Amniotic stem cell (primary cell): ENCODE measurements around the gene OVCH2.
"Not testable (repeated sequence)": the region's sequence is repeated elsewhere in the genome, so short reads cannot be mapped to it uniquely, and the experiment has no call there.

ENCODE experiments used
- DNase-seq: peaks from one replicate; lab custom pipeline; 2025; lab: John Stamatoyannopoulos, UW

The OVCH2 gene

DNA sequence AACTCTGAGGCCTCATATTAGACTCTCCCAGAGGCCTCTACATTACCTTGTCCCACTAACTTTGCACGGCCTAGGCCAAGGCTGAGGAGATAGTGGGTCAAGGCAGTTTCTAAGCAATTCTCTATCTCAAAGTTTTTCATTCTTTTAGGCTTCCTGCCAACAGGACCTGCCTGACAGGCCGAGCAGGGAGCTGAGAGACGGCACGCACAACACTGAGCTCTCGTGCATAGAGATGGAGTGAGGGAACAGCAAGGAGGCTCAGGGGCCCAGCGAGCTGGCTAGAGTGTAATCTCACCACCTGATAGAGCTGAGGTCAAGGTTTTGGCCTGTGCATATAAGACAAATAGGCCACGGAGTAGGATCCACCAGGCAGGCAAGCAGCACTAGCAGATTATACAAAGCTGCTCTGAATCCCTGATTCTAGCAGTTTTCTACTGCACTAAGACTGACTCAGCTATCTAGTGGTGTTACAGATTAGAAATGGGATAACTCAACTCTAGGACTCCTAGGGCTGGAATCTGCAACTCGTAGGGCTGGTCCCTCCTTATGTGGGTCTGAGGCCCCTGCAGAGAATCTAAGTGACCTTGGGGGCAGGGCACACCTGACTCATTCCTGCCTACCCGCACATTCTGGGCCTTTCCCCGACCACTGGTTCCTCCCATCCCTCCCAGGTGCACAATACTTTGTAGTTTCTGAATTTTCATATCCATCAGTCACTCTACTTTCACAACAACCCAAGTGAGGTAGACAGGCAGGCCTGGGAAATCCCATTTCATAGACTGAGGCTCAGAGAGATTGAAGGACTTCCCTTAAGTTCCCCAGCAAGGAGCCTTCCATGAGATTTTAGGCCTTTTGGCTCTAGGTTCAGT, 34.7 kb downstream of the OVCH2 start:
- DNase-seq: no peak

DNA sequence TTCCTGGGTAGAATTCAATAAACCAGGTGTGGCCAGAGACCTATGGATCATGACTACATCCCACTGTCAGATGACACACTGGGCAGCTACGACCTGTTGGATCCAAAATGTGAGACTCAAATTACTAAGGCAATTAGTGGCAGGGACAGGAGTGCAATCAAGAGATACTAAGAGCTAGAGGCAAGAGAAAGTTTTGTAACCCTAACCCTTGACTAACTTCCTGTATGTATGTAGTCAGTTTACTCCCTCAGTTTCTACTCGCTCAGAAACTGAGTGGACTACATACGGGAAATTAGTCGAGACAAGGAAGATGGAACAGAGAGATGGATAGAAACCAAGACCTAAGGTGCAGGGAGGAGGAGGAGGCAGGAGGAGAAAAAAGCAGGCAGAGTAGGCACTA, 35.6 kb downstream of the OVCH2 start:
- no peak for DNase-seq

DNA sequence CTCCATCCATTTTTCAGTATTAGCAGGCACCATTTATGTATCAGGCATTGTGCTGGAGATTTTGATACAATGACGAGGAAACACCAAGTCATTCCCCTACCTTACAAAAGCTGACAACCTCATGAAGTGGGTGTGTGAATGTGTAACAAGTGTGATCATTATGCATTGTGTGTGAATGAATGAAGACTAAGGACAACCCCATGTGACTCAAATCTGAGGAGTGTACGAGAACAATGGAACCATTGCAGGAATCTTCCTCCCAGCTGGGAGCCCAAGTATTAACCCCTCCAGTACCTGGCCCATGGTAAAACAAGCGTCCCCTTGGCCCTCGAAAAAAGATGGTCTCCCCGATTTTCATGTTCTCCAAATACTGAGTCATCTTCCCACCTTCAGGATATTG, 37.4 kb downstream of the OVCH2 start:
- no peak for DNase-seq

DNA sequence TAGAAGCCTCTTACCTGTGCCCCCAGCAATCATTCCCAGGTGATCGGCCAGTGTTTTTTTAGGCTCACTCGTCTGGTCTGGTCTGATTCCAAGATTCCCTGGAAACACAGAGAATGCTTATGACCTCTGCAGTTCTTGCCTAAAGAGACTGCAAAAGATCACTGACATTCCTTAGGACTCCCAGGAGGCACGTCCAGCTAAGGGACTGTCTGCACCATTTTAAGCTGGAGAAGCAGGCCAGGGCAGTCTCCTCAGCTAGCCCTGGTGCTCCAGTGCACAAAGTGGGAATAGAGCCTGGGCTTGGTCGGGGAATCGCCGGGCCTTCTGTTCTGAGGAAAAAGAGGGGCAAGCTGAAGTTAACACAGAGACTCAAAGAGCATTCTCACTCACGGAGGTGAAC, 37.8 kb downstream of the OVCH2 start:
- DNase-seq: no peak

DNA sequence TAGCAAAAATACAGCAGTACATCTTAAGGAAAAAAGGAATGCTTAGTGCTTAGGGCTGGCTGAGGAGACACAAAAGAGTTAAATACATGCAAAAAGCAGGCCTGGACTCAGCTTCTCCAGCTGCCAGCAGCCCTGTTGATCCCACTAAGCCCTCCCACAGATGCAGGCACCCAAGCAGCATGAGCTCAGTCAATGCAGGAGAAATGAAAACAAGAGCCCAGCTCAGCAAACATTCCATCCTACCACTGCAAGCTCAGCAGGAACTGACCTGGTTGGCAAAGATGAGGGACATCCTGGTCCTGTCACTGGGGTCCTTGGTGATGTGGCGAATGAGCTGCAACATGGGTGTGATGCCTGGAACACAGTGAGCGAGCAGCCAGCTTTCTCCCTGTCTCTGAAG, 38.8 kb downstream of the OVCH2 start:
- DNase-seq: no peak

DNA sequence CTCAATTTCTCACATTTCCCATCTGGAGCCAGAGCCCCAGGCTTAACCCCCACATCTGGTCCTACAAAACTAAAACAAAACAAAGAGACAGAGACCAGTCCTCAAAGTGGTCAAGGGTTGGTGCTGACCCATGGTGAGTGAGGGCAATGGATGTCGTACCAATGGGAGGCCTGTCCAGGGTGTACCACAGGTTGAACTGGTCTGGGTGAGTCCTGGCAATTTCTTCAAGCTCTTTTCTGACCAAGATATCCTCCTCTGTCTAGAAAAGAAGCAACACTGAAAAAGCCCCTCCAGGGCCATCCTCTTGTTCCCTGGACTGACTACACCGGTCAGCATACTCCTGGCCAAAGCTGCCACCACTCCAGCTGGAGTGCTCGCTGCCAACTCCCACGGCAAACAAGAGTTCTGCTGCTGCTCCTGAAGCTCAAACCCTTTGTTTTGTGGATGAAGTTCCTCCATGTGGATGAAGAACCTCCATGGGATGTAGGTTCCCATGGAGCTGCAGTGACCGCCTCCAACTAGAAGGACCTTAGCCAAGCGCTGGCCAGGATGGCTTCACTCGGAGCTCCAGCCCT, 39.9 kb downstream of the OVCH2 start:
- DNase-seq: no peak

DNA sequence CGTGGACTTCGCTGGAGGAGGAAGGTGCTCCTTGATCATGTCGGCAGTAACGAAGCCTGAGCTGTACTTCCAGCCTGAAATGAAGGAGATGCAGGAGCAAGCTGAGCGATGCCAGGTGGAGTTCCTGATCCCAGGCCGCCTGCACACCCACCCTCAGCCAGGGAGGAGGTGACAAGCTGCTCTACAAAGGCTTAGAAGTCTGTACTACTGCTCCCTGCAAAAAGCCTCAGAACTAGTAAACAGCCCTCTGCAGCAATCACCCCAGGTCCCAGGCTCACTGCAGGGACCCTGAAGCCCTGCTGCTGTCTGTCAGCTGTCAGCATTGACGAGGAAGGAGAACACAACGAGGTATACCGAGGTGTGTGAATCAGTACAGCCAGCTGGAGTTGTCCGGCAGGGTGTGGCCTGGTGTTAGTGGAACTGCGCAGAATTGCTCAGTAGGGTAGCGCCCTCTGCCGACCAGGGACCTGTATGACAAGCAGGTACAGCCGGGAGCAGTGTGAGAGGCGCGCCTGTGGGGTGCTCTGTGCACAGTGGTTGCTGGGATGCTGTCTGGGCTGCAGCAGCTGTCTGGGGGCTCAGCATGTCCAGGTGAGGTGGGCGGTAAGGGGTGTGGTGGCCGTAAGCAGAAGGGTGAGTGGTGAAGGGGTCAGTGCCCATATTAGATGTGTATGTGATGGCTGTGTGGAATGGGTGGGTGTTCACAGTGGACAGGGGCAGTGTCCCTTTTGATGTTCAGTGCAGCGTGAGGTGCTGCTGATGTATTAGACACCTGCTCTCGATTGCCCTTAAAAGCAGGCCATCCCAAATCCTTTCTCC, 40.6 kb downstream of the OVCH2 start:
- DNase-seq: peak; percentile 3

DNA sequence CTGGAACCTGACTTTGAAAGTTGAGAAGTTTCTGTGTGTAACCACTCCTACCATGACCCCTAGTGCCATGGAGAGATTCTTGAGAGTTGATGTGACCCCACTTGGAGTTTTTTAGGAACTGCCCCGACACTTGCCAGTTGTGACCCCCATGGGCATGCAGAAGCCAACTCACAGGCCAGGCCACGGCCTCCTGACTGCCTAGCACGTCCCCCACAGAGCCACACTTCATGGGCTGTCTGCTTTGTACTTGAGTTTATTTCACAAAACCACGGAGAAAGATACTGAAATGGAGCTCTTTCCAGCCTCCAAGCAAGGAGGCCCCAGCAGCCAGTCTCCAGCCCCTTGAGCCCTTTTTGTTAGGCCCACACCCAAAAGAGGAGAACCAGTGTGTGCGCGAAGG, 41.4 kb downstream of the OVCH2 start:
- DNase-seq: no peak

DNA sequence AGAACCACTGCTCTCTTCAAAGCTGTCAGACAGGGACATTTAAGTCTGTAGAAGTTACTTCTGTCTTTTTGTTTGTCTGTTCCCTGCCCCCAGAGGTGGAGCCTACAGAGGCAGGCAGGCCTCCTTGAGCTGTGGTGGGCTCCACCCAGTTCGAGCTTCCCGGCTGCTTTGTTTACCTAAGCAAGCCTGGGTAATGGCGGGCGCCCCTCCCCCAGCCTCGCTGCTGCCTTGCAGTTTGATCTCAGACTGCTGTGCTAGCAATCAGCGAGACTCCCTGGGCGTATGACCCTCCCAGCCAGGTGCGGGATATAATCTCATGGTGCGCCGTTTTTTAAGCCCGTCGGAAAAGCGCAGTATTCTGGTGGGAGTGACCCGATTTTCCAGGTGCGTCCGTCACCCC, 42.7 kb downstream of the OVCH2 start:
- not testable (repeated sequence) for DNase-seq

DNA sequence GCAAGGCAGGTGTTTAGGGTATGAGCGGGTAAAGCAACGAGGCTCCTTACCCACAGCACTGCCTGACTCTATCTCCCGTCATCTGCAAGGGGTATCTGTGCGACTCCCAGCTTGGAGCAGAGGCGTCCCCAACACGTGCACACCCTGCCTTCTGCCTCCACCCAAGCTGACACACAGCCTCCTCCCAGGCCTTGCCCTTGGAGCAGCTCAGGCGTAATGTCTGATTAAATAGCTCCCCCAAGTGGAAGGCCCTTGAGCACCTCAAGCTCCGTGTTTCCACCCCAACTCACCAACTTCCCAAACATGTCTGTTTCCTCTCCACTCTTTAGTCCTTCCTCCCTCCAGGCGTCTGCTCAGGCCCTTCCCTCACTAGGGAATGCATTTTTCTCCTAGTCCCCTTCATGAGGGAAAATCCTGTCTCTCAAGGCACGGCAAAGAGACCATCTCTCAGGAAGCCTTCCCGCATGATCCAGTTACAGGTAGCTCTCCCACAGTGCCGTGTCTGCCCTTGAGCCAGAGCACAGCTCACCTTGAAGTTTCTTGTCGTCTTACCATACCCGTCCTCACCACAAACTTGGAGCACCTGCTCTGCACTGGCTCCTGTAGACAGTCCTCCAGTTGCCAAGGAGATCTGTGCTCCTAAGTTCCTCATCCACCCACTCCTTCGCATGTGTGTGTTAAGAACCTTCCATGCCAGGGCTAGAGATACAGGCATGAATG, 48.8 kb downstream of the OVCH2 start:
- DNase-seq: peak; percentile 6

DNA sequence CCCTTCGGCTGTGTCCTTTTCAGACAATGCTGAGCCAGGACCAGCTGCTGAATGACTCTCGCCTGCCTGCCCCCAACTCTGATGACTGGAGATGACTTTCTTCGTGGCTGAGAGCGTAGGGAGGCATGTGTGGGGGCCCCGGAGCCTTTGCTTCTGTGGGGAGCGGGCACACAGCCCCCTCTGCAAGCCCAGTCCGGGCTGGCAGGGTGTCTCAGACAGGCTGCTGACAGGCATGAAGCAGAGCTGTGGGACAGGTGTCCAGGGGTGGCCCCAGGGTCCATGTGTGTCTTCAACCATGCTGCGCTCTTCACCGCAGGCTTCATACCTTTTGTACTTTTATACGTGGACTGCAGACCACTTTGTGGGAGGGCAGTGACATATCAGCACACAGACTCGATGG, 49.6 kb downstream of the OVCH2 start:
- no peak for DNase-seq

DNA sequence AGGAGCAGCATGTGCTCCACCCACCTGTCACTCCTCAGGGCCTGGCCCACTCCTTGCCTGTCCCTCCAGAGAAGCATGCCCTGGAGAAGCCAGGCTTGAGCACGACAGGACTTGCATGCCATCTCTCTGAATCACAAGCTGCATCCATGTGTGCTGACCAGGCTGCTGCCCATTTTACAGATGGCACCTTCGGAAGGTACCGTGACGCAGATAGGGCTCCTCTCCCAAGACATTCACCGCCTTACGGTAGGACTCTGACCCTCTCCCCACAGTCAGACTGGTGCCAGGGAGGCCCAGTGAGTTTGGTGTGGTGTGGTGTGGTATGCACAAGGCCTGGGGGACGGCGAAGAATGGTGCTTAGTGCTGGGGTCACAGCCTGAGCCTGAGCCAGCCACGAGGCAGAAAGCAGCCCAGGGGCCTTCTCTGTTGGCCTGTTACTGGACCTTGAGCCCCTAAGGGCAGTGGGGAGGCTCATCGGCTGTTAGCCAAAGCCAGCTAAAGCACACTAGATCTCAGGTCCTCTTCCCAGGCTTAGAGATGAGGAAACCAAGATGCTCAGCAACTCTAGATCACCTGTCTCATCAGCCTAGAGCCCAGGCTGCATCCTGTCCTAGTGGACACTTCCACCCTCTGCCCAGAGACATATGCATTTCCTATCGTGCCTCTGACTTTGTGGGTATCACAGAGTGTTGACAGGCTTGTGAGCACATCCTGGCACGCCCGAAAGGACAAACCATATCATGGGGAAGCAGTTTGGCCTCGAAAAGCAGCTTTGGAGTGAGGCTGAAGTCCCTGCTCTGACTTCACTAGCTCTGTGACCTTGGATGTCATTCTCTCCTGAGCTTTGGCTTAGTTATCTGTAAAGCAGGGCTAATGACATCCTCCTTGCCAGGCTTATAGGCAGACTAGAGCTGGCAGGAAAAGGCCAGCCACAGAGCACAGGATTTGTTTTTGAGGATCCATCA, 50.7 kb downstream of the OVCH2 start:
- no peak for DNase-seq

DNA sequence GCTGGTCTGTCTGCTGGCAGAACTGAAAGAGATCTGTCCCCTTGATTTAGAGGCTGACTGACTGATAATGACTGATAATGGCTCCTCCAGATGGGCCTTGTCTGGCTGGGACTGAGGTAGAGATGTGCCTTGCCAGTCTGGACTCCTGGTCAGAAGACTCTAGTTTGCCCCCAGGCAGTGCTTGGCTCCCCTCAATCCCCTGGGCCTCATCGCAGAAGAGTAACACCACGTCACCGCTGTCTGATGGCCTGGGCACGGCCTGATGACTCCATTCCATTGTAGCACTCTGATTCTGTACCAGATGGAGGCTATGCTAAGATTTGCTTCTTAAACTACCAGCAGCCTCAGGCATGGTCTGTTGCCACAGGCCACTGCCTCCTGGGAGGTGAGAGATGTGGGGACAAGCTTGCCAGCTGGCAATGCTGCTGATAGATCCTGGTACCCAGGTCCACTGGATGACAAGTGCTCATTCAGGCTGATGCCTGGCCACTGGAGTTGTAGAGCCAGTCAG, 52.0 kb downstream of the OVCH2 start:
- DNase-seq: no peak

DNA sequence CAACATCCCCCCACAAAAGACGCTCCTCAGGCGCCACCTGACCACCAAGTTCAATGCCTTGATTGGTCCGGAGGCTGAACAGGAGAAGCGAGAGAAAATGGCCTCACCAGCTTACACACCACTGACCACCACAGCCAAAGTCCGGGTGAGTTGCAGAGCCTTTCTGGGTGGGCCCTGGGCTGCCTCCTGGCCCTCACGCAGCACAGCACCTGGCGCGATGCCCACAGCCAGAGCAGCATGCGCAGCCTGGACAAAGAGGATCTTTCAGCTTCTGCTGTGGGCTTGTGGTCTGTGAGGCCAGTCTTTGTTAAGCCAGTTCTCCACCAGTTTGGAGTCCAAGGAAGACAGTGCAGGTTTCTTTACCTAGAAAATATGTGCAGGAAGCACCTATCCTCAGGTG, 54.6 kb downstream of the OVCH2 start:
- DNase-seq: no peak

DNA sequence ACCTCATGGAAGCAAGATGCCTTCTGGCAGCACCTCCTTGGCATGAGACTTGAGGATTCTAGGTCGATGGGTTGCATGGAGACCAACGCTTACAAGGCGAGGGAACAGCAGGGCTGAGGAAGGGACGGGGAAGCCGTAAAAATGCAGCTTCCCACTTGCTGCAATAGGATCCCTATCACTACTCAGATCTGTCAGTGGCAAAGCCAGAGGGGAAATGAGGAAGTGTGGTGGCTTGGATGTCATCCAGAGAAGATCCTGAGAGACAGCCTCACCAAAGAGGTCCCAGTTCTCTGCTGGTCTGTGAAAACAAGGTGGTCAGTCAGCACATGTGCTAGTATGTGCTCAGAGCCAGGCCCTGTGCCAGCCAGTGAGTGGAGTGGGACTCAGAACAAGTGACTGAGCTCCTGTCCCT, 55.1 kb downstream of the OVCH2 start:
- DNase-seq: no peak

DNA sequence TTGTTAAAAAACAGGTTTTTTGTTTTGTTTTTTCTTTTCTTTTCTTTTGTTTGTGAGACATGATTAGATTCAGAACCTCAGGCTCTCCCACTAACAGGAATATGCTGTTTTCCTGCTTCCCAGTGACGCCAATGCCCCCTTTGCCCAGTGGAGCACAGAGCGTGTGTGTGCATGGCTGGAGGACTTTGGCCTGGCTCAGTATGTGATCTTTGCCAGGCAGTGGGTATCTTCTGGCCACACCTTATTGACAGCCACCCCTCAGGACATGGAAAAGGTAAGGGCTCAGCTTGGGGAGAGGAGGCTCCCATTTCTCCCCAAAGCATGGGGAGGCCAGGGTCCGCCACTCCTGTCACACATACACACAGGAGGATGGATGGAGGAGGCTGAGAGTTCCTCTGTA, 58.0 kb downstream of the OVCH2 start:
- no peak for DNase-seq

DNA sequence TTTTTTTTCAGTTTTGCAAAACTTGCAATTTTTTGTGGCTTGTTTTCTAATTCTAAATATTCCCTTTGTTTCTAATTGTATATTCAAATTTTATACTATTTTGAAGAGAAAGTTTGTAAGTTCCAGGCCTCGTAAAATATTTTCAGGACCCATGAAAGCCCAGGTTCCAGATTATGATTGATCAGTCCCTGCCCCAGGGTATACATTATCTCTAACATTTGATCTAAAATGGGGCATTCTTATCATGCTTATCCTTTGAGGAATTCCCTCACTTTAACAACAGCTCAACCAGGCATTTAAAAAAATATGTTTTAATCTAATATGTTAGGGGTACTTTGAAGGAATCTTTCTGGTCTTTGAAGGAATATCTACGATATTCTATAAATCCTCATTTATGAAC, 59.4 kb downstream of the OVCH2 start:
- DNase-seq: no peak

DNA sequence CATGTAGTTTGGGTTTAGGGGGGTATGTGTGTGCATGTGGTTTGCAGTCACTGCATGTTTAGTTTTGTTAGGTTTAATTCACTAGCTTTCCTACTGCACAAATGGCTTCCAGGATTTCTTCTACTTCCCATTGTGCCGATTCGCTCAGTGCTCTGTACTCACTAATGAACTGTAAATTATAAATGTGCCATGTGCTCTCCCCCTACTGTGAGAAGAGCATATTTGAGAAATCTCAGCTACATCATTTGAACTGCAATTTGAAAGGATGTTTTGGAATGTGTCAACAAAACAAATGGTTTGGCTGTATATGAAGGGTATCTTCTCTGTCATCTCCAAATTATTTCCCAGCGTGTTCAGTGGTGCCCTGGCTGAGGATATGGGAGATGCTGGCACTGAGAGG, 61.1 kb downstream of the OVCH2 start:
- DNase-seq: no peak

DNA sequence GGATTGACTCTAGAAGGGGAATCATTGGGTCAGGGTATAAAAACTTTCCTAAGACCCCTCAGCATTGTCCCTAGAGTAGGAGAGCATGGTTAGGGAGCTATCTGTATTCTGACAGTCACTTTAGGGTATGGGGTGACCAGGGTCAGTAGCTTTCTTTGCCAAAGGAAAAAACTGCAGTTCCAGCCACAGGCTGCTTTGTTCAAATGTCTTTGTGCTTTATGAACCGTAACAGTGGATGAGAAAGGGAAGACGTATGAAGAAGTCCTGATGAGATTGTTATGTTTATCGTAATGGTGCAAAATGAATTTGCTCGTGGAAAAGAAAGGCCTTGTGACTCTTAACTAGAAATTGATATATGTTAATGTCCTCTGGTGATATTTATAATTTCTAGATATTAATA, 63.0 kb downstream of the OVCH2 start:
- DNase-seq: no peak

DNA sequence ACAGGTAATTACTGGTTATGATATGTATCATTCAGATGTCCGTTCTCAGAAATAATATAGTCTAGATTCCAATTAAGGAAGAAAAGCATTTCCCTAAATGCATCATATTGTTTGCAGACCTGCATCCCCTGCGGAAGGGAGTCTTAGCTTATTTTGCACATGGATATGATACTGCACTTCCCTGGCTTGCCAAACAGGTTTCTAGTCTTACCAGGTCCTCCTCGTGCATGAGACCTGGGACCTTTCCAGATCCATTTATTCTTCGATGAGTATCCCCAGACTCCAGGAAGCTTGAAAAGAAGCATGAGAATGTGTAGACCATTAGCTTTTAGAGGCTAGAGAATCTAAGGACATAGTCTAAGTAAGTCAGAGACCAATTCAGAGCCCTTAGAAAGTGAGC, 63.5 kb downstream of the OVCH2 start:
- DNase-seq: no peak

DNA sequence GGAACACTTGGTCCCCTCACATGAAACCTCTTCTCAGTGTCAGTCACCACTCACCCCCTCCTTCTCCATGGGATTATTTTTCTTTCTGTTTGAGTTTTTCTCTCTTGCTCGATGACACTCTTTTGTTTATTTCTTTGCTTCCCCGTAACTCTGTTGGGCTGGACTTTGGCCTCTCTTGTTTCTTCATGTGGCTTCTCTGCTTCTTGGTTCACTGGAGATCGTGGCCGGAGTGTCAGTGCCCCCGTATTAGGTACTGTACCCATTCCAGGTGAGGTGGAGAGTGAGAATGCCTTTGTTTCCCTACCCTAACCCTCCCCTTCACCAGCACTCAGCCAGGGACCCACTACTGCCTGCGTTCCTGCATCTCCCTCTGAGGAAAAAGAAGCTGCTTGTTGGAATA, 65.5 kb downstream of the OVCH2 start:
- DNase-seq: no peak
